Measurements from ENCODE around the gene KCNMA1. TPM values are rescaled to one million over a fixed set of nuclear protein-coding genes. Genes with fewer than 3 reads are reported as not detected.

Gene KCNMA1
- total RNA-seq, 1 experiment from 2014 or later: 0.70 TPM

DNA sequence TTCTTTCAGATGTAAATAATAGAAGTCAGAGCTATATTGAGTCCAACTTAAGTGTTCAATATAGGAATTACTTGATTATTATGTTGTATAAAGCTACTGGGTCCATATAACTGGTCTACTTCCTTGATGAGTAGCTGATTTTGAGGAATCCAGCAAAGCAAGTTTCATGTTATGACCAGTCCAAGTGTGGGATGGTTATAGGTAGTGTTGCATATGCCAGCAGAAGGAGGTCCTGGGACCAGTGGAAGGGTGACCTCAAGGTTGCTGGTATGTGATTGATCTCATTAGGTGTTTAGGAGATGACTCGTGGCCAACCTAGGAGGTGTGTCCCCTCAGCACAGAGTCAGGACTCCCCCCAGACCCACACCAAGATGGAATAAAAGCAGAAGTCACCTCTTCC is 551.5 kb downstream of the KCNMA1 start:
- no peak overlapping the region for H3K27ac ChIP-seq
- H3F3A ChIP-seq (ENCODE audit: insufficient read depth, low read depth): no peaks in the 10 kb centered on the region
- no TSS peak for BruUV-seq (replicated peaks)
- ChIA-PET CTCF (interaction anchor here (0.6 kb wide), 1 partner anchor 276 kb away, joined by 3 read pairs; no protein-coding TSS in a partner anchor), POLR2A (ENCODE audit: unreplicated experiment) (no interaction called here)
- H3K36me3 ChIP-seq (ENCODE audit: low read depth): no peaks in the 10 kb centered on the region
- no peaks in the 10 kb centered on the region; the same call in 1 of the 2 replicates for H3K27me3 ChIP-seq (ENCODE audit: insufficient read depth, low read depth)
- H3K9me2 ChIP-seq (ENCODE audit: insufficient read depth): no peaks in the 10 kb centered on the region
- H3K9me3 ChIP-seq (ENCODE audit: insufficient read depth, low read depth): no peaks in the 10 kb centered on the region
- no peaks in the 10 kb centered on the region for H4K20me1 ChIP-seq (ENCODE audit: insufficient read depth)
- no peak overlapping the region for H3K4me3 ChIP-seq
- H3K4me1 ChIP-seq (replicated peaks; ENCODE audit: insufficient read depth): no peaks in the 10 kb centered on the region
- intact Hi-C loops (cut with micrococcal nuclease; ENCODE audit: unreplicated experiment): no loop called here
- TF ChIP-seq EZH2 (IDR thresholded peaks at IDR 0.05; ENCODE audit: low read depth): no peak
- TF ChIP-seq, protein P1, sequence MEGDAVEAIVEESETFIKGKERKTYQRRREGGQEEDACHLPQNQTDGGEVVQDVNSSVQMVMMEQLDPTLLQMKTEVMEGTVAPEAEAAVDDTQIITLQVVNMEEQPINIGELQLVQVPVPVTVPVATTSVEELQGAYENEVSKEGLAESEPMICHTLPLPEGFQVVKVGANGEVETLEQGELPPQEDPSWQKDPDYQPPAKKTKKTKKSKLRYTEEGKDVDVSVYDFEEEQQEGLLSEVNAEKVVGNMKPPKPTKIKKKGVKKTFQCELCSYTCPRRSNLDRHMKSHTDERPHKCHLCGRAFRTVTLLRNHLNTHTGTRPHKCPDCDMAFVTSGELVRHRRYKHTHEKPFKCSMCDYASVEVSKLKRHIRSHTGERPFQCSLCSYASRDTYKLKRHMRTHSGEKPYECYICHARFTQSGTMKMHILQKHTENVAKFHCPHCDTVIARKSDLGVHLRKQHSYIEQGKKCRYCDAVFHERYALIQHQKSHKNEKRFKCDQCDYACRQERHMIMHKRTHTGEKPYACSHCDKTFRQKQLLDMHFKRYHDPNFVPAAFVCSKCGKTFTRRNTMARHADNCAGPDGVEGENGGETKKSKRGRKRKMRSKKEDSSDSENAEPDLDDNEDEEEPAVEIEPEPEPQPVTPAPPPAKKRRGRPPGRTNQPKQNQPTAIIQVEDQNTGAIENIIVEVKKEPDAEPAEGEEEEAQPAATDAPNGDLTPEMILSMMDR (conservative IDR thresholded peaks at IDR 0.05): no peak
- no peak overlapping the region for H3K4me2 ChIP-seq
- H3K79me2 ChIP-seq (ENCODE audit: low read depth): no peaks in the 10 kb centered on the region
- no peak overlapping the region for H2AFZ ChIP-seq
- DNase-seq: no peak

DNA sequence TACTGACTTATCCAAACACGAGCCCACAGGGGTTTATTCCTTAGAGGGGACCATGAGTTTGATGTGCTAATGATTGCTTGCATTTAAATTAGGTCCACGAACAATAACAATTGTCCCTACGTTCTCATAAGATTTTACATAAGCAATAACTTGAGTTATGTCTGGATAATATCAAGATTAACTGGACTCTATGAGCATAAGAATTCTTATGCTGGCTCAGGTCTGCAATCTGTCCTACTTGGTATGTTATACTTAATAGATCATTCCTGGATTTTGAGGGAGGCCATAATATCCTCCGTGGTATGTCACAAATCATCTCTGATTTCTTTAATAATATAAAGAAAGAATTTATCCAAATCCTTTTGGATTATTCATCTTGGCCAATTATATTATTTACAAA is 552.3 kb downstream of the KCNMA1 start:
- no peak overlapping the region for H3K27ac ChIP-seq
- ChIA-PET CTCF (no interaction called here), POLR2A (ENCODE audit: unreplicated experiment) (no interaction called here)
- no peaks in the 10 kb centered on the region for H3K36me3 ChIP-seq (ENCODE audit: low read depth)
- H3K4me3 ChIP-seq: no peak overlapping the region
- H3K79me2 ChIP-seq (ENCODE audit: low read depth): no peaks in the 10 kb centered on the region
- no peaks in the 10 kb centered on the region for H3F3A ChIP-seq (ENCODE audit: insufficient read depth, low read depth)
- BruUV-seq (replicated peaks): no TSS peak
- no peaks in the 10 kb centered on the region; the same call in 1 of the 2 replicates for H3K27me3 ChIP-seq (ENCODE audit: insufficient read depth, low read depth)
- no peaks in the 10 kb centered on the region for H3K9me3 ChIP-seq (ENCODE audit: insufficient read depth, low read depth)
- H3K4me2 ChIP-seq: no peak overlapping the region
- intact Hi-C loops (cut with micrococcal nuclease; ENCODE audit: unreplicated experiment): no loop called here
- no peak for TF ChIP-seq EZH2 (IDR thresholded peaks at IDR 0.05; ENCODE audit: low read depth)
- TF ChIP-seq, protein P1 (conservative IDR thresholded peaks at IDR 0.05): no peak
- H3K4me1 ChIP-seq (replicated peaks; ENCODE audit: insufficient read depth): no peaks in the 10 kb centered on the region
- H3K9me2 ChIP-seq (ENCODE audit: insufficient read depth): no peaks in the 10 kb centered on the region; the same call in 1 of the 2 replicates
- no peak overlapping the region for H2AFZ ChIP-seq
- no peaks in the 10 kb centered on the region for H4K20me1 ChIP-seq (ENCODE audit: insufficient read depth)
- no peak for DNase-seq

DNA sequence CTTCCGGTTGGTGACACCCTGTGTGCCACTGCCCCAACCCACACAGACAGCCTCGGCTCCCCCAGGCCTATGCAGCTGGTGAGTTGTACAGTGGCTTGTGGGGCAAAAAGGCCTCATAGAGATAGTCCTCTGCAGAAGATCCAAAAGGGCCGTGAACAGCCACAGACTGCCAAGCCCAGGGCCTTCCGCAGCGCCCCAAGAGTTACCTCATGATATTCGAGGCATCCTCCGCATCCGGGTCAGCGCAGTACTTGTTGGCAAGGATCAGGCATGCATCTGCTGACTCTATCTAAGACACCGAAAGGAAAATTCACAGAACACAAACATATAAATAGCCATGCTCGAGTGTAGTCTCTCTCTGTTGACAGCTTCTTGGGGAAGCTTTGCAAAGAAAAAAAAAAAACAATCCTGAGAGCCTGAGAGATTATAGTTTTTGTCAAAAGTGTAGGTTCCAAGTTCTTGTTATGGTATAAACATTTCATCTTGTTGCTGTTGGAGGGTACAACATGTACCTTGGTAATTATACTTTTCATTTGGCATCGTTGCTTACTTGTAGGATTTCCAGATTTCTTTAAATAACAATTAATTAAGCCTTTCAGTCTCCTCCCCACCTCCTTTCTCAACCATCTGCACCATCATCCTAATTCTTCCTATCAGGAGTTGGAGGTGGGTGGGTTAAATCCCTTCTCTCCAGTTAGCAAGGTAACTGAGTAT is 553.0 kb downstream of the KCNMA1 start:
- no peak overlapping the region for H3K4me2 ChIP-seq
- H3K27me3 ChIP-seq (ENCODE audit: insufficient read depth, low read depth): no peaks in the 10 kb centered on the region; the same call in 1 of the 2 replicates
- H3F3A ChIP-seq (ENCODE audit: insufficient read depth, low read depth): no peaks in the 10 kb centered on the region
- intact Hi-C loops (cut with micrococcal nuclease; ENCODE audit: unreplicated experiment): no loop called here
- H4K20me1 ChIP-seq (ENCODE audit: insufficient read depth): no peaks in the 10 kb centered on the region
- no peaks in the 10 kb centered on the region for H3K36me3 ChIP-seq (ENCODE audit: low read depth)
- ChIA-PET POLR2A (ENCODE audit: unreplicated experiment) (no interaction called here), CTCF (no interaction called here)
- H3K27ac ChIP-seq: no peak overlapping the region
- no peak for DNase-seq
- H2AFZ ChIP-seq: no peak overlapping the region
- H3K79me2 ChIP-seq (ENCODE audit: low read depth): no peaks in the 10 kb centered on the region
- no peaks in the 10 kb centered on the region for H3K4me1 ChIP-seq (replicated peaks; ENCODE audit: insufficient read depth)
- BruUV-seq (replicated peaks): no TSS peak
- H3K9me3 ChIP-seq (ENCODE audit: insufficient read depth, low read depth): no peaks in the 10 kb centered on the region
- H3K9me2 ChIP-seq (ENCODE audit: insufficient read depth): no peaks in the 10 kb centered on the region; the same call in 1 of the 2 replicates
- no peak overlapping the region for H3K4me3 ChIP-seq
- TF ChIP-seq EZH2 (IDR thresholded peaks at IDR 0.05; ENCODE audit: low read depth): no peak
- TF ChIP-seq, protein P1 (conservative IDR thresholded peaks at IDR 0.05): no peak

Measured in PC-9 (cell line).